Nephron (organoid): ENCODE data around the gene TPI1.
A peak's percentile ranks its signal among the peaks of the same experiment; 100 is the strongest.
"Not testable (repeated sequence)": the region's sequence is repeated elsewhere in the genome, so short reads cannot be mapped to it uniquely, and the experiment has no call there.

Experiments used
- H3K27ac Mint-ChIP-seq, 3 experiments: 2 replicates each; pipeline ENCODE4 v1.8.0; 2020; ENCODE audit warnings: mixed read lengths in 3 of 3, mild to moderate bottlenecking in 2 of 3, moderate library complexity in 1 of 3
- H3K27me3 Mint-ChIP-seq: 2 replicates; pipeline ENCODE4 v1.8.0; 2021; ENCODE audit warnings: low read depth, mild to moderate bottlenecking, moderate library complexity, mixed read lengths
- H3K36me3 Mint-ChIP-seq: 2 replicates; pipeline ENCODE4 v1.8.0; 2020; ENCODE audit warnings: low read depth, mixed read lengths
- H3K4me1 Mint-ChIP-seq: 2 replicates; pipeline ENCODE4 v1.8.0; 2020; ENCODE audit warnings: mixed read lengths
- H3K4me3 Mint-ChIP-seq, 3 experiments: 2 replicates each; pipeline ENCODE4 v1.8.0; 2020; ENCODE audit warnings: mild to moderate bottlenecking in 3 of 3, mixed read lengths in 3 of 3, moderate library complexity in 2 of 3
- H3K9me3 Mint-ChIP-seq: 2 replicates; pipeline ENCODE4 v1.8.0; 2020; ENCODE audit warnings: mixed read lengths
- CTCF ChIP-seq, 3 experiments: fragments of 200-600 bp; sonication (generic); IDR thresholded peaks; one replicate each; pipeline ENCODE4 v1.5.0; 2021; ENCODE audit warnings: antibody characterized with exemption in 3 of 3; ENCODE audit not compliant: unreplicated experiment in 3 of 3

The TPI1 gene

GRCh38 chr12:6891646-6892001, 24.3 kb downstream of the TPI1 start:
- Mint-ChIP-seq H3K4me1 (peaks cover 5% of the 10 kb centered on the region), H3K27ac (peak overlapping the region; percentile 98 to 99 (median 99)), H3K27me3 (peaks cover 4% of the 10 kb centered on the region), H3K9me3 (no peaks in the 10 kb centered on the region), H3K4me3 (peak overlapping the region; percentile 81 to 89 (median 88)), H3K36me3 (no peaks in the 10 kb centered on the region)
- no peak for TF ChIP-seq CTCF (IDR thresholded peaks at IDR 0.05; ENCODE audit: unreplicated experiment in 3 of 3)

DNA sequence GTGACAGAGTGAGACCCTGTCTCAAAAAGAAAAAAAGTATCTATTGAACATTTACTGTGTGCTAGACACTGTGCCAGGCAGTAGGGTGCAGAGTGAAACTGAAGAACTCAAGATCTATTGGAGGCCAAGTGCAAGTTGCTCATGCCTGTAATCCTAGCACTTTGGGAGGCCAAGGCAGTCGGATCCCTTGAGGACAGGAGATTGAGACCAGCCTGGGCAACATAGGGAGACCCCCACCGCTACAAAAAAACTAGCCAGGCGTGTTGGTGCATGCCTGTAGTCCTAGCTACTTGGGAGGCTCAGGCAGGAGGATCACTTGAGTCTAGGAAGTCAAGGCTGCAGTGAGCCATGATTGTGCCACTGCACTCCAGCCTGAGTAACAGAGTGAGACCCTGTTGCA, 25.4 kb downstream of the TPI1 start:
- H3K4me3 Mint-ChIP-seq = peak overlapping the region; percentile 31 to 64 (median 58)
- H3K4me1 Mint-ChIP-seq, H3K9me3 Mint-ChIP-seq: not testable (repeated sequence)

GRCh38 chr12:6894321-6894720, 27.0 kb downstream of the TPI1 start:
- Mint-ChIP-seq H3K9me3 (no peaks in the 10 kb centered on the region), H3K27me3 (peaks cover 4% of the 10 kb centered on the region), H3K27ac (no peak overlapping the region), H3K4me3 (no peak overlapping the region), H3K36me3 (no peaks in the 10 kb centered on the region), H3K4me1 (peaks cover 5% of the 10 kb centered on the region)
- no peak for TF ChIP-seq CTCF (IDR thresholded peaks at IDR 0.05; ENCODE audit: unreplicated experiment in 3 of 3)

More for the DNA sequence above, 25.4 kb downstream of the TPI1 start:
- H3K27ac Mint-ChIP-seq = peak overlapping the region; percentile 98 to 99 (median 99)
- not testable (repeated sequence) for H3K36me3 Mint-ChIP-seq, H3K27me3 Mint-ChIP-seq

GRCh38 chr12:6896846-6897435, 29.6 kb downstream of the TPI1 start:
- no peaks in the 10 kb centered on the region for H3K4me1 Mint-ChIP-seq

DNA sequence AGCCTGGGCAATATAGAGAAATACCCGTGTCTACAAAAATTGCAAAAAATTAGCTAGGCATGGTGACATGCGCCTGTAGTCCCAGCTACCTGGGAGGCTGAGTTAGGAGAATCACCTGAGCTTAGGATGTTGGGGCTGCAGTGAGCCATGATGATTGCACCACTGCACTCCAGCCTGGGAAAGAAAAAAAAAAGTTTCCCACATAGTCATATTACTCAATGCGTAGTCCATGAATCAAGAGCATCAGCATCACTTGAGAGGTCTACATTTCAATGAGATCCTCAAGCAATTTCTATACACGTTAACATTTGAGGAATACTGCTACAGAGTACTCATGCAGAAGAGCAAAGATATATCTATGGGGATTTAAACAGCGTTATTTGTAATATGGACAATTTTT, 32.1 kb downstream of the TPI1 start:
- no peaks in the 10 kb centered on the region for H3K9me3 Mint-ChIP-seq
- H3K36me3 Mint-ChIP-seq = no peaks in the 10 kb centered on the region
- H3K27ac Mint-ChIP-seq = no peak overlapping the region
- no peak for TF ChIP-seq CTCF (IDR thresholded peaks at IDR 0.05; ENCODE audit: unreplicated experiment in 3 of 3)
- no peak overlapping the region for H3K4me3 Mint-ChIP-seq
- peaks cover 4% of the 10 kb centered on the region for H3K4me1 Mint-ChIP-seq
- H3K27me3 Mint-ChIP-seq = no peaks in the 10 kb centered on the region

More at GRCh38 chr12:6896846-6897435, 29.6 kb downstream of the TPI1 start:
- Mint-ChIP-seq H3K36me3 (no peaks in the 10 kb centered on the region), H3K4me3 (no peak overlapping the region), H3K27ac (no peak overlapping the region), H3K9me3 (no peaks in the 10 kb centered on the region), H3K27me3 (no peaks in the 10 kb centered on the region)
- no peak for TF ChIP-seq CTCF (IDR thresholded peaks at IDR 0.05; ENCODE audit: unreplicated experiment in 3 of 3)

- Mint-ChIP-seq H3K27ac (no peak overlapping the region), H3K9me3 (no peaks in the 10 kb centered on the region), H3K36me3 (no peaks in the 10 kb centered on the region), H3K4me3 (no peak overlapping the region), H3K27me3 (no peaks in the 10 kb centered on the region), H3K4me1 (peaks cover 4% of the 10 kb centered on the region)
- TF ChIP-seq CTCF (IDR thresholded peaks at IDR 0.05; ENCODE audit: unreplicated experiment in 3 of 3) = no peak
These were observed 32.6 kb downstream of the TPI1 start for GRCh38 chr12:6899837-6900519.
